ENCODE data around the gene TRHDE.

GRCh38 chr12:72509891-72510290, 237.7 kb downstream of the TRHDE start:
- TF ChIP-seq CTCF (IDR thresholded peaks at IDR 0.05): no peak
- TF ChIP-seq ZNF232 (CRISPR knock-in tag; IDR thresholded peaks at IDR 0.05): no peak
- no peak for TF ChIP-seq NR2C2 (CRISPR knock-in tag; IDR thresholded peaks at IDR 0.05)
- TF ChIP-seq ESRRA (CRISPR knock-in tag; IDR thresholded peaks at IDR 0.05; ENCODE audit: borderline replicate concordance): no peak
- TF ChIP-seq USF2 (CRISPR knock-in tag; IDR thresholded peaks at IDR 0.05): no peak
- no peak for TF ChIP-seq NFATC4 (CRISPR knock-in tag; IDR thresholded peaks at IDR 0.05)
- no peak for TF ChIP-seq ZNF512 (CRISPR knock-in tag; IDR thresholded peaks at IDR 0.05; ENCODE audit: borderline replicate concordance)
- TF ChIP-seq SP1 (CRISPR knock-in tag; conservative IDR thresholded peaks at IDR 0.05): no peak
